Esophagus muscularis mucosa (tissue), 3 donors: ENCODE results near the gene SPP1.

Source experiments
- POLR2A ChIP-seq: fragments of 450-650 bp; IDR thresholded peaks from one replicate; pipeline ENCODE4 v1.6.1; 2017; ENCODE audit warnings: antibody characterized with exemption, moderate library complexity, mild to moderate bottlenecking, low read depth
- TF ChIP-seq, protein P1 (sequence below), 3 experiments: fragments of 200-600 bp in 2 of 3; fragments of 450-650 bp in 1 of 3; sonication (generic) in 2 of 3; IDR thresholded peaks; one replicate each; pipeline ENCODE4 v1.5.1; 2017 to 2019; ENCODE audit warnings: antibody characterized with exemption in 3 of 3, mild to moderate bottlenecking in 2 of 3, moderate library complexity in 1 of 3

- TF ChIP-seq, protein P1, sequence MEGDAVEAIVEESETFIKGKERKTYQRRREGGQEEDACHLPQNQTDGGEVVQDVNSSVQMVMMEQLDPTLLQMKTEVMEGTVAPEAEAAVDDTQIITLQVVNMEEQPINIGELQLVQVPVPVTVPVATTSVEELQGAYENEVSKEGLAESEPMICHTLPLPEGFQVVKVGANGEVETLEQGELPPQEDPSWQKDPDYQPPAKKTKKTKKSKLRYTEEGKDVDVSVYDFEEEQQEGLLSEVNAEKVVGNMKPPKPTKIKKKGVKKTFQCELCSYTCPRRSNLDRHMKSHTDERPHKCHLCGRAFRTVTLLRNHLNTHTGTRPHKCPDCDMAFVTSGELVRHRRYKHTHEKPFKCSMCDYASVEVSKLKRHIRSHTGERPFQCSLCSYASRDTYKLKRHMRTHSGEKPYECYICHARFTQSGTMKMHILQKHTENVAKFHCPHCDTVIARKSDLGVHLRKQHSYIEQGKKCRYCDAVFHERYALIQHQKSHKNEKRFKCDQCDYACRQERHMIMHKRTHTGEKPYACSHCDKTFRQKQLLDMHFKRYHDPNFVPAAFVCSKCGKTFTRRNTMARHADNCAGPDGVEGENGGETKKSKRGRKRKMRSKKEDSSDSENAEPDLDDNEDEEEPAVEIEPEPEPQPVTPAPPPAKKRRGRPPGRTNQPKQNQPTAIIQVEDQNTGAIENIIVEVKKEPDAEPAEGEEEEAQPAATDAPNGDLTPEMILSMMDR (IDR thresholded peaks at IDR 0.05): no peak
- no peak for TF ChIP-seq POLR2A
Measured at GRCh38 chr4:87965501-87965975, 10.0 kb upstream of the SPP1 start.
